Astrocyte of the spinal cord (primary cell): ENCODE results near the gene UBFD1.

Experiments
- DNase-seq: peaks from one replicate; pipeline ENCODE4 v3.0.0; 2011; ENCODE audit warnings: low read depth, low spot score
- H3K4me3 ChIP-seq: 2 replicates; pipeline ENCODE4 v1.5.1; 2011; ENCODE audit warnings: low read depth, mild to moderate bottlenecking, low read length, moderate library complexity
- CTCF ChIP-seq: IDR thresholded peaks from 2 replicates; pipeline ENCODE4 v1.5.1; 2012; ENCODE audit warnings: low read depth, mild to moderate bottlenecking, low read length, inconsistent platforms
- in situ Hi-C: cut with HindIII; loops from 2 replicates; pipeline ENCODE4 v1.10.0; 2017; ENCODE audit warnings: low sequenced_read_pairs

UBFD1 gene

DNA sequence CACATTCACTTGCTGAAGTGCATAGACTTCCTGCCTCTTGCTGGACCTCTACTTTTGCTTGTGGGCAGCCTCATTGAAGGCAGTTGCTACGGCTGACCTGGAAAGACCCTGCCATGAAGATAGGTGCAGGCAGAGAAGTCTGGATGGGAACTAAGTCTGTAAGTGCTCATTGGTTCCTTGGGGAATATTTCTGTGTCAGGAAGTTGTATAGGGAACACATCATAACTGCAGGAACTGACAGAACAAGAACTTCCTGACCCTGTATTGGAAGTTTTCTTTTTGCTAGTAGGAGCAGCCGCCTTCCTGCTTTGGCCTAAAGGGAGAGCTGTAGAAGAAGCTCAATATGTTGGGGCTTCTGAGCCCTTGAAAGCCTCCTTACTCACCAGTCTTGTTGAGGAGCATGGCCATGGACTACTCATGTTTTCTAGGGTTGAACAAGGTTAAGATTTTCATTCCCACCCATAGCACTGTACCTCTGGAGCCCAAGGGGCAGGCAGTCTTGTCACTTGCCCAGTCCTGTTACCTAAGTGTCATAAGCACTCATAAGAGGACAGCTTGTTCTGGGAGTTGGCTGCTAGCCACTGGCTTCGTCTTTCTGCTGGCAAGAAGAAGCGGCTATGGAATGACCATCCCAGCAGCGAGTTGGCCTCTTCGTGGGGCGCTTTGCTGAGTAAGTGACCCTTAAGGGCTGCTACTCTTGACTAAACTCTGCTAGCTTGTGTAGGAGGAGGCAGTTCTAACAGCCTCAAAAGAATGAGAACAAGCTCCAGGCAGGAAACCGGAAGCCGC is 7.2 kb downstream of the UBFD1 start:
- no peak for DNase-seq

DNA sequence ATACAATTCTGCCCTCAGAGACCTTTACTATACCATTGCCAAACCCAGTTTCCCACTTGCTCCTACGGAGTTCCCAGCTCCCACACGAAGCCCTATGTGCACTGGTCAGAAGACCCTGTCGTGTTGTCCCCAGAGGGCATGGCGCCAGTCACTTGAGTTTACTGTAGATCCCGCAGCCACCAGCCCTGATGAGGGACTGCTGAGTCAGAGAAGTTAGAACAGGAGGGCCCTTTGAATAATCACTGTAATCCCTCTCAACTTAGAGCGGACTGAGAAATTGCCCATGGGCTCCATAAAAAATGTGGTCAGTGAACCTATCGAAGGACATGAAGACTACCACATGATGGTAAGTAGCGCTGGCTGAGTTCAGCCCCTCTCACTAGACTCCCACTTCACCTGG is 9.2 kb downstream of the UBFD1 start:
- DNase-seq = no peak

More for the DNA sequence above, 7.2 kb downstream of the UBFD1 start:
- in situ Hi-C loops = no loop called here
- no peak overlapping the region for H3K4me3 ChIP-seq
- TF ChIP-seq CTCF = no peak

GRCh38 chr16:23567602-23568001 is 10.1 kb downstream of the UBFD1 start:
- no peak for DNase-seq
- in situ Hi-C loops = no loop called here
- no peak for TF ChIP-seq CTCF
- no peak overlapping the region for H3K4me3 ChIP-seq

More for the DNA sequence above, 9.2 kb downstream of the UBFD1 start:
- H3K4me3 ChIP-seq = no peak overlapping the region
- TF ChIP-seq CTCF = no peak
- in situ Hi-C loops = no loop called here

GRCh38 chr16:23570992-23571632 is 13.6 kb downstream of the UBFD1 start:
- no peak for DNase-seq
- no peak for TF ChIP-seq CTCF
- in situ Hi-C loops = no loop called here
- H3K4me3 ChIP-seq = no peak overlapping the region

DNA sequence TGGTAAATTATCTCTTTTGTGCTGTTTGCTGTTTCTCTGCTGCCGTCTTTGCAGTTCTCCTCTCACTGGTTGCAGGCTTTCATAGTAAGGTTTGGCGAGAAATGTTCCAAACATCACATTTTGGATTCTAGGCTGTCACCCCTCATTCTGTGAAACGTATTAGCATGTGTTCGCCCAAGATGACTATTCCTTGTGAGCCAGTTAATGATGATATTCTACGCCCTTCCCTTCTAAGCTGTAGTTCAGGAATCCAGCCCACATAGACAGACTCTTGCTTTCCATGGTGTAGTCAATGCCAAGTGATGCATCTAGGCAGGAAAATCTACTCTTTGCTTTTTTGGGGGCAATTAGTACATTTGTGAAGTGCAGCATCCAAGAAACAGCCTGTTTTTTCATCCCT is 14.4 kb downstream of the UBFD1 start:
- in situ Hi-C loops = no loop called here
- H3K4me3 ChIP-seq = no peak overlapping the region
- no peak for TF ChIP-seq CTCF
- DNase-seq = no peak

DNA sequence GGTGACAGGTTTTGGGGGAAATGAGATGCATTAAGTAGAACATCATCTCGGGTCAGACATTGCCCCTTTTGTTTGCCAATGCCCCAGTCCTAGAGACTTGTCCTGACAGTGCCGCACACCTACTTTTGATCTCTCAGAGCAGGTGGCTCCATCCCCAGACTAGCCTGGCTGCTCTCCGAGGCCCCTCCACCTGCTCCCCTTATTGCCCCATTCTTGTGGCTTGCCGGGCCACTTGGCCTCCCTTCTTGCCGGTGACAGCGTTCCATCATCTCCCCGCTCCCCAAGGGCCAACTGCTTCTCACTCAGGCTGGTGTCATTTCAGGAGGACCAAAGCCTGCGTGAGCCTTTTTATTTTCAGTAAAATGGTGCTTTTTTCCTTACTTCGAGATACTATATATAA is 14.9 kb downstream of the UBFD1 start:
- DNase-seq = no peak
- no peak for TF ChIP-seq CTCF
- H3K4me3 ChIP-seq = no peak overlapping the region
- in situ Hi-C loops = no loop called here
